Measurements from ENCODE around the gene PSENEN. TPM values are rescaled to one million over a fixed set of nuclear protein-coding genes. Genes with fewer than 3 reads are reported as not detected.

The PSENEN gene
- total and polyA plus RNA-seq, 2 experiments from 2014 or later = 20.6 to 175 TPM

DNA sequence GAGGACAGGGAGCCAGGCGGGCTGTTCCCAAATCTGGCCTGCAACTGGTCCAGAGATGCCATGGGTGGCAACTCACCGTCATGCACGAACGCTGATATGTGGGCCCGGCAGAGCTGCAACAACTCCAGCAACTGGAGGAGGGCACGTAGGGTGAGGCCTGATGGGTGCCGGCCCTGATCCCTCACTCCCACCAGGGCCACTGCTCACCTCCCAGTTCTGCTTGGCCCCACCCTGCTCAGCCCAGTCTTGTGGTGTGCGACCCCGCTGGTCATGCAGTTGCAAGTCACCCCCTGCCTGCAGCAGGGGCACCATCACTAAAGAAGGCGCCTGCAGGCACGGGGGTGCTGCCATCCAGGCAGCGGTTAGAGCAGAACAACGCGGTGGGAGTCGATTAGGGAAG, 46.9 kb downstream of the PSENEN start (continued):
- TF ChIP-seq, protein P1, sequence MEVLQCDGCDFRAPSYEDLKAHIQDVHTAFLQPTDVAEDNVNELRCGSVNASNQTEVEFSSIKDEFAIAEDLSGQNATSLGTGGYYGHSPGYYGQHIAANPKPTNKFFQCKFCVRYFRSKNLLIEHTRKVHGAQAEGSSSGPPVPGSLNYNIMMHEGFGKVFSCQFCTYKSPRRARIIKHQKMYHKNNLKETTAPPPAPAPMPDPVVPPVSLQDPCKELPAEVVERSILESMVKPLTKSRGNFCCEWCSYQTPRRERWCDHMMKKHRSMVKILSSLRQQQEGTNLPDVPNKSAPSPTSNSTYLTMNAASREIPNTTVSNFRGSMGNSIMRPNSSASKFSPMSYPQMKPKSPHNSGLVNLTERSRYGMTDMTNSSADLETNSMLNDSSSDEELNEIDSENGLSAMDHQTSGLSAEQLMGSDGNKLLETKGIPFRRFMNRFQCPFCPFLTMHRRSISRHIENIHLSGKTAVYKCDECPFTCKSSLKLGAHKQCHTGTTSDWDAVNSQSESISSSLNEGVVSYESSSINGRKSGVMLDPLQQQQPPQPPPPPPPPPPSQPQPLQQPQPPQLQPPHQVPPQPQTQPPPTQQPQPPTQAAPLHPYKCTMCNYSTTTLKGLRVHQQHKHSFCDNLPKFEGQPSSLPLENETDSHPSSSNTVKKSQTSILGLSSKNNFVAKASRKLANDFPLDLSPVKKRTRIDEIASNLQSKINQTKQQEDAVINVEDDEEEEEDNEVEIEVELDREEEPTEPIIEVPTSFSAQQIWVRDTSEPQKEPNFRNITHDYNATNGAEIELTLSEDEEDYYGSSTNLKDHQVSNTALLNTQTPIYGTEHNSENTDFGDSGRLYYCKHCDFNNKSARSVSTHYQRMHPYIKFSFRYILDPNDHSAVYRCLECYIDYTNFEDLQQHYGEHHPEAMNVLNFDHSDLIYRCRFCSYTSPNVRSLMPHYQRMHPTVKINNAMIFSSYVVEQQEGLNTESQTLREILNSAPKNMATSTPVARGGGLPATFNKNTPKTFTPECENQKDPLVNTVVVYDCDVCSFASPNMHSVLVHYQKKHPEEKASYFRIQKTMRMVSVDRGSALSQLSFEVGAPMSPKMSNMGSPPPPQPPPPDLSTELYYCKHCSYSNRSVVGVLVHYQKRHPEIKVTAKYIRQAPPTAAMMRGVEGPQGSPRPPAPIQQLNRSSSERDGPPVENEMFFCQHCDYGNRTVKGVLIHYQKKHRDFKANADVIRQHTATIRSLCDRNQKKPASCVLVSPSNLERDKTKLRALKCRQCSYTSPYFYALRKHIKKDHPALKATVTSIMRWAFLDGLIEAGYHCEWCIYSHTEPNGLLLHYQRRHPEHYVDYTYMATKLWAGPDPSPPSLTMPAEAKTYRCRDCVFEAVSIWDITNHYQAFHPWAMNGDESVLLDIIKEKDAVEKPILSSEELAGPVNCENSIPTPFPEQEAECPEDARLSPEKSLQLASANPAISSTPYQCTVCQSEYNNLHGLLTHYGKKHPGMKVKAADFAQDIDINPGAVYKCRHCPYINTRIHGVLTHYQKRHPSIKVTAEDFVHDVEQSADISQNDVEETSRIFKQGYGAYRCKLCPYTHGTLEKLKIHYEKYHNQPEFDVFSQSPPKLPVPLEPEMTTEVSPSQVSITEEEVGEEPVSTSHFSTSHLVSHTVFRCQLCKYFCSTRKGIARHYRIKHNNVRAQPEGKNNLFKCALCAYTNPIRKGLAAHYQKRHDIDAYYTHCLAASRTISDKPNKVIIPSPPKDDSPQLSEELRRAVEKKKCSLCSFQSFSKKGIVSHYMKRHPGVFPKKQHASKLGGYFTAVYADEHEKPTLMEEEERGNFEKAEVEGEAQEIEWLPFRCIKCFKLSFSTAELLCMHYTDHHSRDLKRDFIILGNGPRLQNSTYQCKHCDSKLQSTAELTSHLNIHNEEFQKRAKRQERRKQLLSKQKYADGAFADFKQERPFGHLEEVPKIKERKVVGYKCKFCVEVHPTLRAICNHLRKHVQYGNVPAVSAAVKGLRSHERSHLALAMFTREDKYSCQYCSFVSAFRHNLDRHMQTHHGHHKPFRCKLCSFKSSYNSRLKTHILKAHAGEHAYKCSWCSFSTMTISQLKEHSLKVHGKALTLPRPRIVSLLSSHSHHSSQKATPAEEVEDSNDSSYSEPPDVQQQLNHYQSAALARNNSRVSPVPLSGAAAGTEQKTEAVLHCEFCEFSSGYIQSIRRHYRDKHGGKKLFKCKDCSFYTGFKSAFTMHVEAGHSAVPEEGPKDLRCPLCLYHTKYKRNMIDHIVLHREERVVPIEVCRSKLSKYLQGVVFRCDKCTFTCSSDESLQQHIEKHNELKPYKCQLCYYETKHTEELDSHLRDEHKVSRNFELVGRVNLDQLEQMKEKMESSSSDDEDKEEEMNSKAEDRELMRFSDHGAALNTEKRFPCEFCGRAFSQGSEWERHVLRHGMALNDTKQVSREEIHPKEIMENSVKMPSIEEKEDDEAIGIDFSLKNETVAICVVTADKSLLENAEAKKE (CRISPR knock-in tag; IDR thresholded peaks at IDR 0.05) = no peak
- TF ChIP-seq CREB1 (CRISPR knock-in tag; IDR thresholded peaks at IDR 0.05; ENCODE audit: low read depth) (no peak), NANOG (IDR thresholded peaks at IDR 0.05; ENCODE audit: borderline replicate concordance) (no peak)

DNA sequence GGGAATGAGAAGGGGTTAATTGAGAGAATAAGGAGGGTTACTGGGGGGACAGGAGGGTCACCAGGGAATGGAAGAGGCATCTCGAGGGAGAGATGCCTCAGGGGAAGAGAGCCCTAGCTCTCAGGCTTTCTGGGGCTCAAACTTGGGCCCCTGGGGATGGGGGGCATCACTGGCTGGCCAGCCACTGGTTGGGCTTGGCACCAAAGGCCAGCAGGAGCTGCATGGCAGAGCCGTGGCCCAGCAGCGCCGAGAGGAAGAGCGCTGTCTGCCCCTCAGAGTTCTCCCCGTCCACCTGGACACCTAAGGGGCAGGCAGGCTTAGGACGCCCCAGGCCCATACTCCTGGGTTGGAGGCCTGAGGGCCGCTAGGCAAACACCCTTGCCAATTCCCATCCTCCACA, 47.4 kb downstream of the PSENEN start:
- Histone ChIP-seq H3K27ac (ENCODE audit: low read depth) (no peak overlapping the region), H3K4me2 (no peak overlapping the region), H3K36me3 (ENCODE audit: insufficient read depth) (no peaks in the 10 kb centered on the region), H3K27me3 (ENCODE audit: insufficient read depth) (peaks cover 30% of the 10 kb centered on the region), H3F3A (replicated peaks; ENCODE audit: low read depth) (0 out of 2 replicates have a peak, but pooled peaks cover 8% of the 10 kb centered on the region), H3K4me3 (no peak overlapping the region), H2AFZ (no peak overlapping the region), H4K20me1 (replicated peaks; ENCODE audit: insufficient read depth) (no peaks in the 10 kb centered on the region), H3K79me2 (replicated peaks; ENCODE audit: insufficient read depth) (no peaks in the 10 kb centered on the region), H3K4me1 (ENCODE audit: insufficient read depth) (peaks cover 7% of the 10 kb centered on the region; the same call in 1 of the 2 replicates), H3K9me2 (ENCODE audit: insufficient read depth) (no peaks in the 10 kb centered on the region)
- H3K4me3 Mint-ChIP-seq = no peak overlapping the region
- TF ChIP-seq STAT1 (IDR thresholded peaks at IDR 0.05; ENCODE audit: unreplicated experiment) (no peak), ZNF114 (CRISPR knock-in tag; IDR thresholded peaks at IDR 0.05) (no peak), POLR2AphosphoS5 (IDR thresholded peaks at IDR 0.05; ENCODE audit: low read depth) (no peak), EZH2 (IDR thresholded peaks at IDR 0.05; ENCODE audit: low read depth, unreplicated experiment) (no peak)
- TF ChIP-seq, protein P2, sequence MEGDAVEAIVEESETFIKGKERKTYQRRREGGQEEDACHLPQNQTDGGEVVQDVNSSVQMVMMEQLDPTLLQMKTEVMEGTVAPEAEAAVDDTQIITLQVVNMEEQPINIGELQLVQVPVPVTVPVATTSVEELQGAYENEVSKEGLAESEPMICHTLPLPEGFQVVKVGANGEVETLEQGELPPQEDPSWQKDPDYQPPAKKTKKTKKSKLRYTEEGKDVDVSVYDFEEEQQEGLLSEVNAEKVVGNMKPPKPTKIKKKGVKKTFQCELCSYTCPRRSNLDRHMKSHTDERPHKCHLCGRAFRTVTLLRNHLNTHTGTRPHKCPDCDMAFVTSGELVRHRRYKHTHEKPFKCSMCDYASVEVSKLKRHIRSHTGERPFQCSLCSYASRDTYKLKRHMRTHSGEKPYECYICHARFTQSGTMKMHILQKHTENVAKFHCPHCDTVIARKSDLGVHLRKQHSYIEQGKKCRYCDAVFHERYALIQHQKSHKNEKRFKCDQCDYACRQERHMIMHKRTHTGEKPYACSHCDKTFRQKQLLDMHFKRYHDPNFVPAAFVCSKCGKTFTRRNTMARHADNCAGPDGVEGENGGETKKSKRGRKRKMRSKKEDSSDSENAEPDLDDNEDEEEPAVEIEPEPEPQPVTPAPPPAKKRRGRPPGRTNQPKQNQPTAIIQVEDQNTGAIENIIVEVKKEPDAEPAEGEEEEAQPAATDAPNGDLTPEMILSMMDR (conservative IDR thresholded peaks at IDR 0.05; ENCODE audit: low read depth in 2 of 2) = no peak
- no peak overlapping the region for H3K27ac Mint-ChIP-seq
- ATAC-seq = no peak
- peaks cover 29% of the 10 kb centered on the region for H3K27me3 Mint-ChIP-seq (ENCODE audit: insufficient read depth, low read depth, poor library complexity)
- no peaks in the 10 kb centered on the region; the same call in 2 of the 3 replicates for H3K9me3 Mint-ChIP-seq
- H3K4me1 Mint-ChIP-seq = peaks cover 12% of the 10 kb centered on the region
- no peak for DNase-seq (ENCODE audit: low spot score)
- no peaks in the 10 kb centered on the region for H3K36me3 Mint-ChIP-seq (ENCODE audit: low read depth)

Measured in GM23338 (cell line).